IMR-90 (cell line): ENCODE measurements around the gene EML3. TPM values are rescaled to one million over a fixed set of nuclear protein-coding genes. Genes with fewer than 3 reads are reported as not detected.

Source experiments
- ATAC-seq: fragments of 200-7000 bp; cut with Tn5 transposase; 2 replicates; pipeline ENCODE4 v1.9.1; 2020; ENCODE audit warnings: low read depth, mild to moderate bottlenecking, moderate library complexity
- BruUV-seq: library from RNA; stranded (reverse); fragments of 400-500 nt; replicated peaks from 2 replicates; lab custom pipeline; 2021; lab: Mats Ljungman, UMichigan
- CTCF ChIA-PET: fragments of 300-600 bp; formaldehyde crosslinking; extraction: SDS; loops from one replicate; lab custom pipeline; 2021; ENCODE audit warnings: antibody characterized with exemption; lab: Yijun Ruan, JAX
- POLR2A ChIA-PET: fragments of 300-600 bp; sonication (Branson Sonifier 250); formaldehyde crosslinking; loops from one replicate; lab custom pipeline; 2022; ENCODE audit warnings: antibody characterized with exemption; ENCODE audit not compliant: unreplicated experiment; lab: Charles Lee
- DNase-seq: peaks from one replicate; pipeline ENCODE4 v3.0.0; 2013
- H2AFZ ChIP-seq: replicated peaks from 2 replicates; pipeline ENCODE3; 2013; ENCODE audit warnings: low read length, mild to moderate bottlenecking; ENCODE audit not compliant: poor library complexity
- H2AK5ac ChIP-seq: 2 replicates; pipeline ENCODE4 v1.6.1; 2013; ENCODE audit warnings: low read depth, low read length, inconsistent platforms
- H2AK9ac ChIP-seq: replicated peaks from 2 replicates; pipeline ENCODE3; 2013; ENCODE audit warnings: mild to moderate bottlenecking, low read depth, low read length, moderate library complexity; ENCODE audit not compliant: poor library complexity
- H2BK120ac ChIP-seq: 2 replicates; pipeline ENCODE4 v1.6.1; 2013; ENCODE audit warnings: low read depth, low read length, inconsistent platforms
- H2BK15ac ChIP-seq: 3 replicates; pipeline ENCODE4 v1.6.1; 2013; ENCODE audit warnings: low read depth, low read length, inconsistent platforms
- H2BK20ac ChIP-seq: 2 replicates; pipeline ENCODE4 v1.6.1; 2013; ENCODE audit warnings: low read depth, mild to moderate bottlenecking, inconsistent platforms, low read length, moderate library complexity
- H2BK5ac ChIP-seq: 2 replicates; pipeline ENCODE4 v1.6.1; 2013; ENCODE audit warnings: mild to moderate bottlenecking, low read depth, low read length, inconsistent platforms; ENCODE audit not compliant: poor library complexity, severe bottlenecking
- H3K14ac ChIP-seq: replicated peaks from 2 replicates; pipeline ENCODE4 v1.6.1; 2013; ENCODE audit warnings: low read depth, low read length, inconsistent platforms
- H3K18ac ChIP-seq: 2 replicates; pipeline ENCODE4 v1.6.1; 2013; ENCODE audit warnings: low read depth, low read length, control low read depth
- H3K23ac ChIP-seq: 2 replicates; pipeline ENCODE4 v1.6.1; 2013; ENCODE audit warnings: low read depth, low read length, inconsistent platforms
- H3K27ac ChIP-seq: 2 replicates; pipeline ENCODE4 v1.5.1; 2013; ENCODE audit warnings: mild to moderate bottlenecking, control low read depth, low read length; ENCODE audit not compliant: insufficient read depth
- H3K27me3 ChIP-seq: 2 replicates; pipeline ENCODE4 v1.6.1; 2013; ENCODE audit warnings: low read length; ENCODE audit not compliant: control insufficient read depth, insufficient read depth
- H3K36me3 ChIP-seq: 2 replicates; pipeline ENCODE4 v1.6.1; 2013; ENCODE audit warnings: low read length, mixed read lengths; ENCODE audit not compliant: control insufficient read depth, insufficient read depth
- H3K4ac ChIP-seq: 2 replicates; pipeline ENCODE4 v1.6.1; 2013; ENCODE audit warnings: low read depth, low read length, inconsistent platforms
- H3K4me1 ChIP-seq: 2 replicates; pipeline ENCODE4 v1.6.1; 2013; ENCODE audit warnings: low read length, mixed read lengths; ENCODE audit not compliant: control insufficient read depth, insufficient read depth
- H3K4me2 ChIP-seq: 2 replicates; pipeline ENCODE4 v1.6.1; 2013; ENCODE audit warnings: low read depth, mild to moderate bottlenecking, control low read depth, low read length, moderate library complexity
- H3K4me3 ChIP-seq: 2 replicates; pipeline ENCODE4 v1.5.1; 2013; ENCODE audit warnings: low read depth, mild to moderate bottlenecking, control low read depth, low read length, moderate library complexity; ENCODE audit not compliant: insufficient read depth
- H3K56ac ChIP-seq: 2 replicates; pipeline ENCODE4 v1.6.1; 2013; ENCODE audit warnings: low read length, inconsistent platforms; ENCODE audit not compliant: insufficient read depth; ENCODE audit errors: extremely low read depth
- H3K79me1 ChIP-seq, 2 experiments: 2 replicates each; pipeline ENCODE4 v1.6.1; 2013; ENCODE audit warnings: low read length in 2 of 2, inconsistent platforms in 1 of 2, low read depth in 1 of 2
- H3K9ac ChIP-seq: 2 replicates; pipeline ENCODE4 v1.6.1; 2013; ENCODE audit warnings: low read depth, low read length, control low read depth
- H3K9me1 ChIP-seq: 2 replicates; pipeline ENCODE4 v1.6.1; 2013; ENCODE audit warnings: low read length, inconsistent platforms; ENCODE audit not compliant: insufficient read depth
- H3K9me3 ChIP-seq: 2 replicates; pipeline ENCODE4 v1.6.1; 2013; ENCODE audit warnings: low read length; ENCODE audit not compliant: control insufficient read depth, insufficient read depth
- H4K20me1 ChIP-seq: 2 replicates; pipeline ENCODE4 v1.6.1; 2013; ENCODE audit warnings: low read length, inconsistent platforms; ENCODE audit not compliant: insufficient read depth
- H4K5ac ChIP-seq: 2 replicates; pipeline ENCODE4 v1.6.1; 2013; ENCODE audit warnings: mild to moderate bottlenecking, low read depth, low read length, control low read depth
- H4K8ac ChIP-seq, 2 experiments: 2 replicates each; pipeline ENCODE4 v1.6.1; 2013; ENCODE audit warnings: low read depth in 2 of 2, low read length in 2 of 2, control low read depth in 1 of 2, inconsistent platforms in 1 of 2
- H4K91ac ChIP-seq: 2 replicates; pipeline ENCODE4 v1.6.1; 2013; ENCODE audit warnings: low read depth, low read length, inconsistent platforms; ENCODE audit not compliant: insufficient read depth
- BHLHE40 ChIP-seq: fragments of 150-350 bp; IDR thresholded peaks from 2 replicates; pipeline ENCODE4 v1.6.1; 2016; ENCODE audit warnings: mild to moderate bottlenecking, low read depth, low read length
- CEBPB ChIP-seq: IDR thresholded peaks from 2 replicates; pipeline ENCODE4 v1.6.1; 2012; ENCODE audit warnings: low read depth, low read length, improper control_type of control experiment
- CHD1 ChIP-seq: IDR thresholded peaks from 2 replicates; pipeline ENCODE4 v1.6.1; 2012; ENCODE audit warnings: low read depth, low read length, improper control_type of control experiment
- ELK1 ChIP-seq: fragments of 150-350 bp; IDR thresholded peaks from 2 replicates; pipeline ENCODE4 v1.6.1; 2016; ENCODE audit warnings: low read depth, mild to moderate bottlenecking, low read length, moderate library complexity, borderline replicate concordance
- FOS ChIP-seq: fragments of 150-350 bp; IDR thresholded peaks from 2 replicates; pipeline ENCODE4 v1.6.1; 2016; ENCODE audit warnings: low read depth, low read length
- MAFK ChIP-seq: IDR thresholded peaks from 2 replicates; pipeline ENCODE4 v1.6.1; 2012; ENCODE audit warnings: low read depth, low read length, improper control_type of control experiment
- MAZ ChIP-seq: IDR thresholded peaks from 2 replicates; pipeline ENCODE4 v1.6.1; 2012; ENCODE audit warnings: low read depth, mild to moderate bottlenecking, low read length, improper control_type of control experiment, moderate library complexity, borderline replicate concordance
- MXI1 ChIP-seq: IDR thresholded peaks from 2 replicates; pipeline ENCODE4 v1.6.1; 2012; ENCODE audit warnings: low read depth, mild to moderate bottlenecking, low read length, moderate library complexity, borderline replicate concordance
- NFE2L2 ChIP-seq: fragments of 150-350 bp; IDR thresholded peaks from 2 replicates; pipeline ENCODE4 v1.6.1; 2016; ENCODE audit warnings: low read depth, mild to moderate bottlenecking, low read length
- POLR2A ChIP-seq: IDR thresholded peaks from 2 replicates; pipeline ENCODE4 v1.6.1; 2012; ENCODE audit warnings: mild to moderate bottlenecking, low read depth, low read length
- RAD21 ChIP-seq: IDR thresholded peaks from 2 replicates; pipeline ENCODE4 v1.6.1; 2012; ENCODE audit warnings: low read length, improper control_type of control experiment
- RCOR1 ChIP-seq: IDR thresholded peaks from 2 replicates; pipeline ENCODE4 v1.6.1; 2012; ENCODE audit warnings: mild to moderate bottlenecking, low read length, improper control_type of control experiment; ENCODE audit not compliant: insufficient replicate concordance
- RFX5 ChIP-seq: IDR thresholded peaks from 2 replicates; pipeline ENCODE4 v1.8.0; 2012; ENCODE audit warnings: low read depth, mild to moderate bottlenecking, low read length, moderate library complexity
- USF2 ChIP-seq: fragments of 150-350 bp; IDR thresholded peaks from 2 replicates; pipeline ENCODE4 v1.6.1; 2017; ENCODE audit warnings: mild to moderate bottlenecking, antibody characterized with exemption, low read length, low read depth
- WGBS, 2 experiments: methylation state at CpG; one replicate each; pipeline versions ENCODE4 v1.1.5 to v1.1.7; 2013; ENCODE audit warnings: missing lambda C conversion rate in 2 of 2; ENCODE audit not compliant: insufficient read length in 1 of 2; ENCODE audit errors: extremely low coverage in 2 of 2; 5-methylcytosine and 5-hydroxymethylcytosine counted together
- dilution Hi-C: fragments of 300-500 bp; cut with HindIII; formaldehyde crosslinking; loops from one replicate; pipeline ENCODE4 v1.14.3; 2018; ENCODE audit warnings: low sequenced_read_pairs; ENCODE audit not compliant: unreplicated experiment
- in situ Hi-C: fragments of 300-500 bp; cut with MboI; formaldehyde crosslinking; loops from 3 replicates; pipeline ENCODE4 v1.14.3; 2019; ENCODE audit warnings: low sequenced_read_pairs, inconsistent platforms, mixed read lengths
- intact Hi-C: fragments of 100-400 bp; cut with micrococcal nuclease; formaldehyde crosslinking; loops from 2 replicates; pipeline ENCODE4 v1.10.0; 2022
- polyA plus RNA-seq, 3 experiments: library from polyadenylated mRNA; depleted of rRNA; stranded (reverse); fragments of >200 nt; gene quantifications; 2 replicates each; pipeline ENCODE4 v1.2.3, GENCODE V29; 2012; ENCODE audit warnings: low replicate concordance in 1 of 3
- total RNA-seq: library from RNA; depleted of rRNA; stranded (reverse); fragments of >200 nt; gene quantifications from 2 replicates; pipeline ENCODE4 v1.2.3, GENCODE V29; 2012

EML3 gene
- total and polyA plus RNA-seq, 2 of the 4 experiments (the other 2 are of a cell fraction), result 5.0 to 24.7 TPM

GRCh38 chr11:62556875-62557631 lies 55.5 kb downstream of the EML3 start:
- intact Hi-C loops (no loop called here), in situ Hi-C loops (loop anchor here (5.0 kb wide), 1 partner anchor 160 kb away; no protein-coding TSS in a partner anchor), dilution Hi-C loops (no loop called here)
- Histone ChIP-seq H3K4me3 (no peak overlapping the region), H3K23ac (peak overlapping the region; percentile 55; the same call in 1 of the 2 replicates), H2AK5ac (peak overlapping the region; percentile 91), H4K8ac (peak overlapping the region; percentile 1 to 87; a peak in 3 of 4 replicates), H3K9me3 (no peaks in the 10 kb centered on the region), H3K4ac (peak overlapping the region; percentile 95), H3K36me3 (peaks cover 19% of the 10 kb centered on the region), H3K9ac (peak overlapping the region; percentile 8; the same call in 1 of the 2 replicates), H4K91ac (peak overlapping the region; percentile 85), H3K27me3 (no peaks in the 10 kb centered on the region), H3K14ac (peak overlapping the region; percentile 31), H3K4me2 (peak overlapping the region; percentile 4; the same call in 1 of the 2 replicates), H3K56ac (peak overlapping the region; percentile 83; the same call in 1 of the 2 replicates), H4K20me1 (peaks cover 38% of the 10 kb centered on the region), H2BK15ac (peak overlapping the region; percentile 59; the same call in 2 of the 3 replicates), H3K27ac (peak overlapping the region; percentile 78), H4K5ac (peak overlapping the region; percentile 29; the same call in 1 of the 2 replicates), H2AK9ac (peak overlapping the region; percentile 92), H3K79me1 (peaks cover 21 to 45% of the 10 kb centered on the region in 2 experiments), H2AFZ (peak overlapping the region; percentile 82), H3K9me1 (peaks cover 24% of the 10 kb centered on the region), H2BK5ac (peak overlapping the region; percentile 87), H2BK120ac (peak overlapping the region; percentile 87), H3K4me1 (peaks cover 36% of the 10 kb centered on the region), H2BK20ac (peak overlapping the region; percentile 80), H3K18ac (peak overlapping the region; percentile 10; the same call in 1 of the 2 replicates)
- DNase-seq, result peak; percentile 11
- CTCF ChIA-PET, result interaction anchor here (0.6 to 2.7 kb wide), 4 partner anchors 15 to 162 kb away, joined by 3 to 9 read pairs (median 7); no protein-coding TSS in a partner anchor
- POLR2A ChIA-PET, result interaction anchor here (0.6 kb wide), 1 partner anchor 108 kb away, joined by 3 read pairs; the partner anchor contains the start of gene C11orf98
- WGBS, 2 experiments, result 50% methylated on average over 1 of the region's 3 CpGs; no CpG with 5 or more reads in 1 of the 2 experiments
- BruUV-seq, result no TSS peak
- ATAC-seq, result no peak
- TF ChIP-seq CHD1, result no peak
- no peak for TF ChIP-seq CEBPB
- TF ChIP-seq MAZ, result no peak
- no peak for TF ChIP-seq RAD21
- TF ChIP-seq NFE2L2, result no peak
- no peak for TF ChIP-seq POLR2A
- no peak for TF ChIP-seq BHLHE40
- no peak for TF ChIP-seq FOS
- no peak for TF ChIP-seq MAFK
- no peak for TF ChIP-seq RCOR1
- TF ChIP-seq USF2, result no peak
- TF ChIP-seq RFX5, result no peak
- TF ChIP-seq MXI1, result no peak
- TF ChIP-seq ELK1, result no peak
